GM21528 (cell line): ENCODE results near the gene PDE3B.
"Not testable (repeated sequence)": the region's sequence is repeated elsewhere in the genome, so short reads cannot be mapped to it uniquely, and the experiment has no call there.

Experiments
- ATAC-seq: cut with Tn5 transposase; IDR thresholded peaks from one replicate; pipeline ENCODE4 v1.9.1; 2021; ENCODE audit warnings: mild to moderate bottlenecking, moderate library complexity; ENCODE audit not compliant: unreplicated experiment, low FRiP score

The PDE3B gene

DNA sequence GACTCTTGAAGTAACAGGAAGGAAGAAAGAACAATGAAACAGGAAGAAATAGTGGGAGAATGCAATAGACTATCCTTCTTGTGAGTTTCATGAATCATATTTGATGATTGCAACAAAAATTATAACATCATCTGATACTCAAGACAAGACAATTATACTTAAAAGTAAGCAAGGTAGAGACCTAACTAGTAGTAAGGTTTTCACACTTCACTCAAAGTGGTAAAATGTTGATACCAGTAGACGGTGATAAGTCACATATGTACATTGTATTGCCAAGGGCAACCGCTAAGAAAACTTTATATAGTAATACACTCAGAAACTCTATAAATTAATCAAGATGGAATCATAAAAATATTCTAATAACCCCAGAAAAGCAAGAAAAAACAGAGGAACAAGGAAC is 140.6 kb downstream of the PDE3B start:
- ATAC-seq: no peak

DNA sequence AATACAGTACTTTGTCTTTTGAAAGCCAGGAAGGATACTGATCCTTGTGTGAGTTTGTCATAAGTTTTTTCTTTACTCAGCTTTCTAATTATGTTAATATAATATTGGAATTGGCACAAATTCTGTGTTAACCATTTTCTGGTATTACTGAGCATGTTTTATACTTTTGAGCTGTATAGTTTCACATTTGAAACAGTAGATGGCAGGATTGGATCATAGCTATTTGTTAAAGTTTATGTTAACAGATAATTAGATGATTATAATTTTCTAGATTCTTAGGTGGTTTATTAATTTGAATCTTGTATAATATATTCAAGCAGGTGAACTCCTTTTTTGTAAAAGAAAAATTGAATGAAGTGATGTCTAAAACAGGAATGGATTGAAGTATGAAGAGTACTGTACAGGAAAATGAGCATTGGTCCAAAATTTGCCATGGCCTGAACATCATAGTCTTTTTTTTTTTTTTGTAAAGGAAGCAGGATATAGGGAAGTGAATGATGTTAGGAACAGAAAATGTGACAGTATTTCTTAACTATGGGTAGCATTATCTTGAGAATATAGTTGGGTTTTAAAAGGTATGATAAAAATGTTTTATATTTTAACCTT is 146.4 kb downstream of the PDE3B start:
- ATAC-seq: no peak

DNA sequence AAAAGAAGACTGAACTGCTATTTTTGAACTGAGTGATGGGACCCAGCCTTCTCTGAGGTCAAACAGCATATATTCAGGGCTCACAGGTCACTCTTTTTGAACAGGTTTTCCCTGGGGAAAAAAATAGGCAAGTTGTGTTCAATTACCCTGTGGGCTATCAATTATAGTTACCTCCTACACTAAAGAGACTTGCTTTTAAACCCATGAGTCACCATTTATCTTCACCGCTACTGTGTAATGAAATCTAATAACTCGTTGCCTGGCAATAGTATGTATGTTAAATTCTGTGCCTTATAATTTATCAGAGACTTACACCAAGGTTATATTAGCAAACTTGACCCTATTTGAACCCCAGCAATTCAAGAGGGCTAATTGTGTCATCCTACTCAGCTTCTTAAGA is 149.9 kb downstream of the PDE3B start:
- ATAC-seq: no peak

DNA sequence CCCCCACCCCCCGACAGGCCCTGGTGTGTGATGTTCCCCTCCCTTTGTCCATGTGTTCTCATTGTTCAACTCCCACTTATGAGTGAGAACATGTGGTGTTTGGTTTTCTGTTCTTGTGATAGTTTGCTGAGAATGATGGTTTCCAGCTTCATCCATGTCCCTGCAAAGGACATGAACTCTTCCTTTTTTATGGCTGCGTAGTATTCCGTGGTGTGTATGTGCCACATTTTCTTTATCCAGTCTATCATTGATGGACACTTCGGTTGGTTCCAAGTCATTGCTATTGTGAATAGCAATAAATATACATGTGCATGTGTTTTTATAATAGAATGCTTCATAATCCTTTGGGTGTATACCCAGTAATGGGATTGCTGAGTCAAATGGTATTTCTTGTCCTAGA is 152.4 kb downstream of the PDE3B start:
- not testable (repeated sequence) for ATAC-seq

DNA sequence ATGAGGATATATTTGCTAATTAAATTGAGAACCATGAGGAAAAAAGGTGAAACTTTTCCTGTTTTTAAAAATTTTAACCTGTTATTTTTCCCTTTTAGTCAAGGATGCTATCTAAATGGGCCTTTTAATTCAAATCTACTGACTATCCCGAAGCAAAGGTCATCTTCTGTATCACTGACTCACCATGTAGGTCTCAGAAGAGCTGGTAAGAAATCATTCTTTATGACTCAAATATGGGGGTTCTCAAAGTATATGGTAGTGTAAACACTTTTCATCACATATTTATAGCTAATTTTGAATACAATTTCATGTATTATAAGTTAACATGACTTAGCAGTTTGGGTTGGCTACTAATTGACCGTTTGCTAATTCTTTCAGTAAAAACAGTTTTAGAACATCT is 160.2 kb downstream of the PDE3B start:
- ATAC-seq: no peak

DNA sequence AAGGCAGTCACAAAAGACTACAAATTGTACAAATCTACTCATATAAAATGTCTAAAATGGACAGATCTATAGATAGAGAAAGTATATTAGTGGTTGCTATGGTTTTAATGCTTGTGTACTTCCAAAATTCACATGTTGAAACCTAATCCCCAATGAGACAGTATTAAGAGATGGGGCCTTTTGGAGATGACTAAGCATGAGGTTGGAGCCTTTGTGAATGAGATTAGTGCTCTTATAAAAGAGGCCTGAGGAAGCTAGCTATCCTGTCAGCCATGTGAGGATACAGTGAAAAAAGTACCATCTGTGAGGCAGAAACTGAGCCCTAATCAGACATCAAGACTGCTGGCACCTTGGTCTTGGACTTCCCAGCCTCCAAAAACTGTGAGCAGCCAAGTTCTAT is 165.9 kb downstream of the PDE3B start:
- no peak for ATAC-seq

DNA sequence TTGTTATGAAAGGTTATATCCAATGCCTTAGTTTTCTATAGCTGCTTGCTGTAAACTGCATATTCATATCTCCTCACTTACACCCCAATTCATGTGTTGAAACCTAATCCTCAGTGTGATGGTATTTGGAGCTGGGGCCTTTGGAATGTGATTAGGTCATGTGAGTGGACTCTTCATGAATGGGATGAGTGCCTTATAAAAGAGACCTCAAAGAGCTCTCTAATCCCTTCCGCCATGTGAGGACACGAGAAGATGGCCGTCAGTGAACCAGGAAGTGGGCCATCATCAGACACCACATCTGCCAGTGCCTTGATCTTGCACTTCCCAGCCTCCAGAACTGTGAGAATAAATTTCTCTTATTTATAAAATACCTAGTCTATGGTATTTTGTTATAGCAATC is 169.2 kb downstream of the PDE3B start:
- ATAC-seq: no peak

DNA sequence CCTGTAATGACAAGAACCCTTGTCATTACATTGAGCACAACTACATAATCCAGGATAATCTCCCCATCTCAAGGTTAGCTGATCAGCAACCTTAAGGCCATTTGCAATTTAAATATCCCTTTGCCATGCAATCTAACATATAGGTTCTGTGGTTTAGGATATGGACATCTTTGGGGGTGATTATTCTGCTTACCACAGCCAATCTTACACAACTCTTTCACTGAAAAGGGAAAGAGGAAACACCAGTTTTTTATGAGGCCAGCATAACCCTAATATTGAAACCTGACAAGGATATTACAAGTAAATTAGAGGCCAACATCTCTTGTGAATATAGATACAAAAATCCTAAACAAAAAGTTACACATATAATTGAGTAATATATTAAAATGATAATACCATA is 169.9 kb downstream of the PDE3B start:
- ATAC-seq: no peak

DNA sequence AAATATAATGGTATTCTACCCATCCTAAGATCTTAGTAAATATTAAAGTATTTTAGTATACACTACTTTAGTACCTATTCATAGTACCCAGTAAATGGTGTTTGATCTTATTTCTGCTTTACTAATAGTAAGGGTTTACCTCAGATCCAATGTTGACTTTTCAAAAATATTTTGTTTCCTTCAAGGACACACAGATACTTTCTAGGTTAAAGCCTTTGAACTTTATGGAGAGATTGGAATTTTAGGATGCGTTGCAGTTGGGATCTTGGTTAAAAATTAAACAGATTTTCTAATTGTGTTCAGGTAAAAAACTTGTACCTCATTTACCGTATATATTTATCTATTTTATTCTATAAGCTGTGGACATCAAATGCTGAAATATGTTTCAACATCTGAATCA is 175.2 kb downstream of the PDE3B start:
- ATAC-seq: no peak

DNA sequence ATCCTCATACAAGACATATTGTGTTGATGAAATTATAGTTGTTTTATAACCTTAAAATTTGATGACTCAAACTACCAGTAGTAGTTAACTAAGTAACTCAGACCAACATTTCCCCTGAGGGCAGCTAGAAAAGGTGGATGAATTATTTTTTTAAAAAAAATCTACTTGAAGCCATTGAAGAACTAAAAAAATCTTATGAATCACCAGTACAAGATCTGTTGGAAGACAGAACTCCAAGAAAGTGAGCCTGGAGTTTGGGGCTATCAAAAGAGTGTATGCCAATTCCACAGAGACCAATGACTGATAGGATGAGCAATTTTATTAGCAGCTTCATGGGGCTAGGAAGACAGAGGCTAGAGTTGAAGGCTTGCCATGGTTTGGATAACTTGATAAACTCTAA is 176.0 kb downstream of the PDE3B start:
- no peak for ATAC-seq

DNA sequence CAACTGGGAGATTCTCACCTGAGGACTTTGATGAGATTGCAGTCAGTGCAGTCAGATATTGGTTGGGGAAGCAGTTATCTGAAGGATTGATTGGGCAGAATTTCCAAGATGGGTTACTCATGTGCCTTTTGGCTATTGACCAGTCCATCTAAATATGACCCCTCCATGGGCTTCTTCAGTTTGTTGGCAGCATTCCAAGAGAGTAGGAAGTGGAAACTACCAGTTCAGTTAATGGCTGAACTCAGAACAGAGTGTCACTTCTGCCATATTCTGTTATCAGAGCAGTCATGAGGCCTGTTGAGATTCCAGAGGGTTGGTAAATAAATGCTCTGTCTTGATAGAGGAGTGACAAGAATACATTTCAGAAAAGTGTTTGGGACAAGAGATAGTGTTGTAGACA is 177.4 kb downstream of the PDE3B start:
- ATAC-seq: no peak

DNA sequence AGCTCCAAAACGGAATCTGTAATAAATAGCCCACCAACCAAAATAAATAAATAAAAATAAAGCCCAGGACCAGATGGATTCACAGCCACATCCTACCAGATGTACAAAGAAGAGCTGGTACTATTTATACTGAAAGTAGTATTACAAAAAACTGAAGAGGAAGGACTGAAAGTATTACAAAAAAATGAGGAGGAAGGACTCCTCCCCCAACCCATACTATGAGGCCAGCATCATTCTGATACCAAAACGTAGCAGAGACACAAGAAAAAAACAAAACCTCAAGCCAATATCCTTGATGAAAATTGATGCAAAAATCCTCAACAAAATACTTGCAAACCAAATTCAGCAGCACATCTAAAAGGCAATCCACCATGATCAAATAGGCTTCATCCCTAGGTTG is 183.0 kb downstream of the PDE3B start:
- no peak for ATAC-seq

DNA sequence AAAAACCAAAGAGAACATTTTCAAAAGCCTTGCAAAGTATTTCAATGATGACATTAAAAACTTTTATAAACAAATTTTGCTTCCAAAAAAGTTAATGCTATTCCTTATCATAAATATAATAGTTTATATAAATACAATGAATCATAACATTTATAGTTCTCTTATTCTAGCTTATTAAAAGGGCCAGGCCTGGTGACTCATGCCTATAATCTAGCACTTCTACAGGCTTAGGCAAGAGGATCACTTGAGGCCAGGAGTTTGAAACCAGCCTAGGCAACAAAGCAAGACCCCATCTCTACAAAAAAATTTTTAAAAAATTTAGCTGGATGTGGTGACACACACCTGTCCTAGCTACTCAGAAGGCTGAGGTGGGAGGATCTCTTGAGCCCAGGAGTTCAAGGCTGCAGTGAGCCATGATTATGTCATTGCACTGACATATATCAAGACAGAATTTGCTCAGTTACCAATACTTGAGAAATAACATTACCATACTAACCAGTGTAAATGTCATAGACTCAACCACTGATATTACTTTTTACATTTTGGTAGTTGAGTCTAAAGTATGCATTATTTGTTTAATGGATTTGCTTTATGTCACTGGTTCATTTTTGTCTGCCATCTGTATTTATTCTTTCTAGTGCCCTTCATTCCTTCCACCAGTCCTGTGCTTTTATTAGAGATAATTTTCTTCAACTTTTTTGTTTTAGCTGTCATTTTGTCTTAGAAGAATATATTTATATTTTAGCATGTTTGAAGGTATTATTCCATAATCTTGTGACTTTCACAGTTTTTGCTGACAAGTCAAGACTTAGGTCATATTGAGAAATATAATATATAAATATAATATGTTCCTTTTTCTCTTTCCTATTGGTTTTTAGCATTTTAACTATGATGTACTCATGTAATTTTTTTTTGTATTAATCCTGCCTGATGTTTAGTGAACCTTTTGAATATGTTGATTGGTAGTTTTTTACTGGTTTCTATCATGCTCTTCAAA is 192.2 kb downstream of the PDE3B start:
- ATAC-seq: no peak

DNA sequence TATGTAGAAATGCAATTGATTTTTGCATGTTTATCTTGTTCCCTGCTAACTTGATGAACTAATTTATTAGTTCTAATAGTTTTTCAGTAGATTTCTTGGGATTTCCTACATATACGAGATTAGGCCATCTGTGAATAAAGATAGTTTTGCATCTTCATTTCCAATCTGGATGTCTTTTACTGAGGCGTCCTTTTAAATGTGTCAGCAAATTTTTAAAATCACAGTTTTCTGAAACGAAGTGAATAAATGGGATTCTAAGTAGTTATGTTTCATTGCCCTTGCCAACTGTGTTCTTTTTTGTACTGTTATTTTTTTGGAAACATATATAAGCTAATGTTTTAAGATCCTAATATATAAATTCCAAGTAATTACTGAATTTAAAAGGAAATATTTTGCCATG is 198.4 kb downstream of the PDE3B start:
- no peak for ATAC-seq

DNA sequence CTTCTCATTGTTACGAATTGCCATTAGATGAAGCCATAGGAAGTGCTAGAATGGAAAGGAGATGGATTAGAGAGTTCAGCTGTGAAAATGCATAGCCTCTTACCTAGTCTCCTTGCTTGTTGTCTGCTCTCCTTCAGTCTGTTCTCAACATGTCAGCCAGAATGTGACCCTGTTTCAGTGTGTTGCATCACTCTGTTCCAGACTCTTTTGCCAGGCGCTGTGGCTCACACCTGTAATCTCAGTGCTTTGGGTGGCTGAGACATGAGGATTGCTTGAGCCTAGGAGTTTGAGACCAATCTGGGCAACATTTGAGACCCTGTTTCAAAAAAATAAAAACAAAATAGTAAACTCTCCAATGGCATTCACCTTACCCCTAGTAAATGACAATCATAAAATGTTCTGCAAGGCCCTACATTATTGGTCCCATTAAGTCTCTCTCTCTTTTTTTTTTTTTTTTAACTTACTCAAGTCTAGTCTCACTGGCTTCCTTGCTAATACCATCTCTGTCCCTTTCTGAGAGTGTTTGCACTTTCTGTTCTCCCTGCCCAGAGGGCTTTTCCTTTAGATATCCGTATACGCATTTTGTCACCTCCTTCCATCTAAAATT is 209.1 kb downstream of the PDE3B start:
- no peak for ATAC-seq

DNA sequence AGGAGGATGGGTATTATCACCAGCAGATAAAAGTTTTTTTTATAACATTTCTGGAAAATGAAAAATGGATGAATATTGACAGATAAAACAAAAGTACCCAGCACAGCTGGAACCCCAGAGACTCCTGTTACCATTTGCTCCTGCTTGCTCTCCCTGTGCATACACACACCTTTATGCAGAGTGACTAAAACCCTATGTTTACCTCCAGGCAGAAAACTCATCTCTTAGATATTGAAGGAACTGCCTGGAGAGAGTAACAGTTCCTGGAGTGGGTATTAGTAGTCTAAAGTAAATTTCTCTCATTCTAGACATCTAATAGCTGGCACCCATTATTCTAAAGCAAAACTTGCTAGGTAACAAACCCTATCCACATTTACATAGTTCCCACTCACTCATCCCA is 210.5 kb downstream of the PDE3B start:
- no peak for ATAC-seq

DNA sequence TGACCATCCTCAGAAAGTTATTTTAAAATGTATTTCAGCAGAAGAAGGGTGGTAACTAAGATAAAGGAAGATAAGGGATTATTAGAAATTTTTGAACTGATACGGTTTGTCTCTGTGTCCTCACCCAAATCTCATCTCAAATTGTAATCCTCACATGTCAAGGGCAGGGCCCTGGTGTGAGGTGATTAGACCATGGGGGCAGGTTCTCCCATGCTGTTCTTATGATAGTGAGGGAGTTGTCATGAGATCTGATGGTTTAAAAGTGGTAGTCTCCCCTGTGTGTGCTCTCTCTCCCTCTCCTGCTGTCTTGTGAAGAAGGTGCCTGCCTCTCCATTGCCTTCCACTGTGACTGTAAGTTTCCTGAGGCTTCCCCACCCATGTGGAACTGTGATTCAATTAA is 212.3 kb downstream of the PDE3B start:
- ATAC-seq: no peak

DNA sequence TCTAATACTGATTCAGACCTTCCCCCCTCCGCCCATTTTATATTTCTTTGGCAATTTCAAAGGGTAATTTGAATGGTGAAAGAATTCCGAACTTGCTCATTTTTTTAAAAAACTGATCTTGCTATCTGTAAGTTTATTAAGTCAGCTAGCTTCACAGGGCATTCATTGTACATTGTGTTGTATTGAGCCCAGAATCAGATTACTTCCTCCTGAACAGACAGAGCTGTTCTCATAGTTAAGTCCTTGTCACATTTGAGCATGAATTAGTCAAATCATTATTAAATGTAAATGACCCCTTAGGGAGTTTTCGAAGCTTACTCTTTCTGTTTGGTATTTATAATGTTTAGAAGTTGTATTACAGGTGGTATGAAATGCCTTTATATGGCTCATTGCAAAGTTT is 214.0 kb downstream of the PDE3B start:
- no peak for ATAC-seq

DNA sequence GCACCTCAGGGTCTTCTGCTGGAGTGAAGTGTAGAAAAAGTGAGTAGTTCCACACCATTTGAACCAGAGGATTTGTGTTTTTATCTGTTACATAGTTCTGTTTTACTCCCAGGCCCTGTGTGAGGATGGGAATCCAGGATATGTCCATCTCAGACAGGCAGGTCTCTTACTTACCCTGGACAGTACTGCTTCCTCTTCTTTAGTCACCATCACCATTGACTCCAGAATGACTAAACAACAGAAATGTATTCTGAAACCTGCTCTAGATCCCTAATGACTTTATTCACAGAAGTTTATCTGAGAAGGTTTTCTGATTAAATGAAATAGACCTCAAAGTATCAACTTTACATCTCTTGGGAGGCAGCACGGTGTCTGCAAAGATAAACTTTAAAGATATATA is 214.8 kb downstream of the PDE3B start:
- ATAC-seq: no peak

DNA sequence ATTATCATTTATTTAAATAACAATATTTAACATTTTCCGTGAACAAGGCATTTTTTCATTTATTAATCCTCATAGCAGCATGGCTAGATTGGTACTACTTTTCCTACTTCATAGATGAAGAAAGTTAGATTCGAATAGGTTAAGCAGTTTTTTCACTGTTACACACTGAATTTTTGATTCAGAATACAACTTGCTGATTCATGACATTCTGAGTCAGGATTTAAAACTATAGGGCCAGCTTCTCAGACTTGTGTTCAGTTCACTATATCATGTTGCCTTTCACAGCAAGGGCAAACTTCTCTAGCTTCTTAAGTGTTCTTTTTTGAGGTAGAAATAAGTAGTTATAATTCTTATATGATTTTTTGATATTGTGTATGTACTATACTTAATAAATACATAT is 216.9 kb downstream of the PDE3B start:
- ATAC-seq: no peak

DNA sequence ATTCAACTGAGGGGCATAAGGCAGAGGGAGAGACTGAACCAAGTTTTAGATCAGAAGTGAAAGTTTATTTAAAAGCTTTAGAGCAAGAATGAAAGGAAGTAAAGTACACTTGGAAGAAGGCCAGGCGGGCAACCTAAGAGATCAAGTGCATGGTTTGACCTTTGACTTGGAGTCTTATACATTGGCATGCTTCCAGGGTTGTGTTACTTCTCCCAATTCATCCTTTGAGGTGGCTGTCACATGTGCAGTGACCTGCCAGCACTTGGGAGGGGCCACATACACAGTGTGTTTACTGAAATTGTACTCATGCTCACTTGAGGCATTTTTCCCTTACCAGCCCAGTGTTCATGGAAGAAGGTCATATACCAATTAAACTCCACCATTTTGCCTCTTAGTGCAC is 218.1 kb downstream of the PDE3B start:
- ATAC-seq: no peak

DNA sequence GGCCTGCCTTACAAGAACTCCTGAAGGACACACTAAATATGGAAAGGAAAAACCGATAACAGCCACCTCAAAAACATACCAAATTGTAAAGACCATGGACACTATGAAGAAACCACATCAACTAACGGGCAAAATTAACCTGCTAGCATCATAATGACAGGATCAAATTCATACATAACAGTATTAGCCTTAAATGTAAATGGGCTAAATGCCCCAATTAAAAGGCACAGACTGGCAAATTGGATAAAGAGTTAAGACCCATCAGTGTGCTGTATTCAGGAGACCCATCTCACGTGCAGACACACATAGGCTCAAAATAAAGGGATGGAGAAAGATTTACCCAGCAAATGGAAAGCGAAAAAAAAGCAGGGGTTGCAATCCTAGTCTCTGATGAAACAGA is 220.2 kb downstream of the PDE3B start:
- ATAC-seq: not testable (repeated sequence)
